HepG2 (cell line): Measurements from ENCODE around the gene MEPCE. TPM values are rescaled to one million over a fixed set of nuclear protein-coding genes. Genes with fewer than 3 reads are reported as not detected.

Source experiments
- ATAD3A ChIP-seq: sonication (generic); formaldehyde crosslinking; IDR thresholded peaks from 2 replicates; pipeline ENCODE4 v1.4.0; 2020; ENCODE audit warnings: missing genetic modification reagents
- BCL6 ChIP-seq: IDR thresholded peaks from 2 replicates; pipeline ENCODE4 v1.6.1; 2016; ENCODE audit warnings: missing genetic modification reagents, missing compliant biosample characterization
- DMAP1 ChIP-seq: IDR thresholded peaks from 2 replicates; pipeline ENCODE4 v1.6.1; 2016
- FOSL1 ChIP-seq: sonication (generic); formaldehyde crosslinking; IDR thresholded peaks from 2 replicates; pipeline ENCODE4 v1.9.0; 2021; ENCODE audit warnings: missing genetic modification reagents, borderline replicate concordance
- GTF2F1 ChIP-seq: fragments of 150-350 bp; IDR thresholded peaks from 2 replicates; pipeline ENCODE4 v1.6.1; 2014; ENCODE audit warnings: low read length
- MAFG ChIP-seq: sonication (generic); formaldehyde crosslinking; IDR thresholded peaks from 2 replicates; pipeline ENCODE4 v1.5.1; 2020; ENCODE audit warnings: mild to moderate bottlenecking, missing genetic modification reagents
- MTERF4 ChIP-seq: sonication (generic); formaldehyde crosslinking; IDR thresholded peaks from 2 replicates; pipeline ENCODE4 v1.8.0; 2023; ENCODE audit warnings: mild to moderate bottlenecking, missing genetic modification reagents
- TCF7 ChIP-seq: sonication (generic); IDR thresholded peaks from 2 replicates; pipeline ENCODE4 v1.6.1; 2016; ENCODE audit warnings: antibody characterized with exemption, low read depth
- WIZ ChIP-seq: sonication (generic); formaldehyde crosslinking; IDR thresholded peaks from 2 replicates; pipeline ENCODE4 v1.5.1; 2020; ENCODE audit warnings: mild to moderate bottlenecking, missing genetic modification reagents
- ZFP62 ChIP-seq: sonication (generic); formaldehyde crosslinking; IDR thresholded peaks from 2 replicates; pipeline ENCODE4 v1.4.0; 2020; ENCODE audit warnings: missing genetic modification reagents
- ZNF205 ChIP-seq: IDR thresholded peaks from 2 replicates; pipeline ENCODE4 v1.6.1; 2018; ENCODE audit warnings: missing biosample characterization, missing genetic modification reagents
- ZNF496 ChIP-seq: sonication (generic); formaldehyde crosslinking; IDR thresholded peaks from 2 replicates; pipeline ENCODE4 v1.8.1; 2023; ENCODE audit warnings: mild to moderate bottlenecking, moderate library complexity, missing genetic modification reagents; ENCODE audit not compliant: insufficient replicate concordance
- ZNF639 ChIP-seq: conservative IDR thresholded peaks from 2 replicates; pipeline ENCODE4 v1.6.1; 2018; ENCODE audit warnings: missing genetic modification reagents
- ZNF773 ChIP-seq: sonication (generic); formaldehyde crosslinking; IDR thresholded peaks from 2 replicates; pipeline ENCODE4 v1.4.0; 2020; ENCODE audit warnings: missing genetic modification reagents, borderline replicate concordance
- ZSCAN25 ChIP-seq: sonication (generic); formaldehyde crosslinking; IDR thresholded peaks from 2 replicates; pipeline ENCODE4 v1.8.0; 2022; ENCODE audit warnings: mild to moderate bottlenecking, missing genetic modification reagents
- polyA plus RNA-seq, 8 experiments: library from polyadenylated mRNA; depleted of rRNA in 3 of 8; stranded (reverse) in 7 of 8; unstranded in 1 of 8; fragments of >200 nt; fragmentation: Illumina TruSeq in 4 of 8; extraction: Trizol in 4 of 8; gene quantifications; 2 replicates each; pipeline versions ENCODE4 v1.2.1 to v1.2.3, GENCODE V29; 2011 to 2016; ENCODE audit warnings: low read depth in 4 of 8, missing spikeins in 1 of 8, mixed read lengths in 1 of 8; ENCODE audit not compliant: insufficient read depth in 1 of 8
- total RNA-seq, 5 experiments: library from RNA; depleted of rRNA; stranded (reverse); fragments of >200 nt; fragmentation: Illumina TruSeq; extraction: Trizol; gene quantifications; 2 replicates each; pipeline ENCODE4 v1.2.3, GENCODE V29; 2016; ENCODE audit warnings: low read depth in 1 of 5
- TF ChIP-seq, protein P1 (sequence below): sonication (generic); formaldehyde crosslinking; IDR thresholded peaks from 2 replicates; pipeline ENCODE4 v1.8.1; 2023; ENCODE audit warnings: mild to moderate bottlenecking, moderate library complexity, missing genetic modification reagents
- TF ChIP-seq, protein P2 (sequence below), 2 experiments: sonication (generic) in 1 of 2; formaldehyde crosslinking in 1 of 2; IDR thresholded peaks; 2 replicates each; pipeline versions ENCODE4 v1.6.1 to v1.9.0; 2014 to 2022; ENCODE audit warnings: antibody characterized with exemption in 1 of 2, borderline replicate concordance in 1 of 2, inconsistent platforms in 1 of 2, low read depth in 1 of 2, missing genetic modification reagents in 1 of 2
- TF ChIP-seq, protein P3 (sequence below): sonication (generic); formaldehyde crosslinking; conservative IDR thresholded peaks from 2 replicates; pipeline ENCODE4 v1.8.0; 2022; ENCODE audit warnings: missing genetic modification reagents

MEPCE gene
- total and polyA plus RNA-seq, 2 of the 13 experiments (the other 11 are each of a cell fraction or from before 2014, with no cell fraction given), result 12.3 to 26.0 TPM

GRCh38 chr7:100429637-100430492, at the start of gene MEPCE (continued):
- TF ChIP-seq ATAD3A (CRISPR knock-in tag), result no peak
- no peak for TF ChIP-seq WIZ (CRISPR knock-in tag)
- TF ChIP-seq BCL6 (CRISPR knock-in tag), result no peak
- TF ChIP-seq TCF7, result no peak
- no peak for TF ChIP-seq GTF2F1
- TF ChIP-seq ZNF773 (CRISPR knock-in tag), result peak; percentile 23; the same call in 1 of the 2 replicates
- TF ChIP-seq ZSCAN25 (CRISPR knock-in tag), result no peak
- TF ChIP-seq, protein P1, sequence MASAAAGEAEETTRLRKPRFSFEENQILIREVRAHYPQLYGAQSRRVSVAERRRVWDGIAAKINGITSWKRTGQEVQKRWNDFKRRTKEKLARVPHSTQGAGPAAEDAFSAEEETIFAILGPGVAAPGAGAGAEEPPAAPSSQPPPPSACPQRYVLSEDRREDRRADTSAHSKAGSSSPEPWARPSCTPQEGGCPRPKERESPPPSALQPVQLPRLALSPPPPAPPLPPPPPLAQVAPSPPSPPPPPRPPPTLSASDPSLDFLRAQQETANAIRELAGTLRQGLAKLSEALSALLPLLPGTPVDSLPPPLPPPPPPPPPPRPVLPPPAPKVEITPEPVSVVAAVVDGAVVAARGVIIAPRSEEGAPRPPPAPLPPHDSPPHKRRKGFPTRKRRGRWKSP (CRISPR knock-in tag), result no peak
- TF ChIP-seq ZNF205, result no peak; the same call in 1 of the 2 replicates
- TF ChIP-seq MAFG (CRISPR knock-in tag), result no peak
- TF ChIP-seq MTERF4 (CRISPR knock-in tag), result peak; percentile 93
- TF ChIP-seq, protein P2, sequence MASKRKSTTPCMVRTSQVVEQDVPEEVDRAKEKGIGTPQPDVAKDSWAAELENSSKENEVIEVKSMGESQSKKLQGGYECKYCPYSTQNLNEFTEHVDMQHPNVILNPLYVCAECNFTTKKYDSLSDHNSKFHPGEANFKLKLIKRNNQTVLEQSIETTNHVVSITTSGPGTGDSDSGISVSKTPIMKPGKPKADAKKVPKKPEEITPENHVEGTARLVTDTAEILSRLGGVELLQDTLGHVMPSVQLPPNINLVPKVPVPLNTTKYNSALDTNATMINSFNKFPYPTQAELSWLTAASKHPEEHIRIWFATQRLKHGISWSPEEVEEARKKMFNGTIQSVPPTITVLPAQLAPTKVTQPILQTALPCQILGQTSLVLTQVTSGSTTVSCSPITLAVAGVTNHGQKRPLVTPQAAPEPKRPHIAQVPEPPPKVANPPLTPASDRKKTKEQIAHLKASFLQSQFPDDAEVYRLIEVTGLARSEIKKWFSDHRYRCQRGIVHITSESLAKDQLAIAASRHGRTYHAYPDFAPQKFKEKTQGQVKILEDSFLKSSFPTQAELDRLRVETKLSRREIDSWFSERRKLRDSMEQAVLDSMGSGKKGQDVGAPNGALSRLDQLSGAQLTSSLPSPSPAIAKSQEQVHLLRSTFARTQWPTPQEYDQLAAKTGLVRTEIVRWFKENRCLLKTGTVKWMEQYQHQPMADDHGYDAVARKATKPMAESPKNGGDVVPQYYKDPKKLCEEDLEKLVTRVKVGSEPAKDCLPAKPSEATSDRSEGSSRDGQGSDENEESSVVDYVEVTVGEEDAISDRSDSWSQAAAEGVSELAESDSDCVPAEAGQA (IDR thresholded peaks at IDR 0.05; ENCODE audit: low read depth), result no peak
- TF ChIP-seq, protein P2 (CRISPR knock-in tag; IDR thresholded peaks at IDR 0.05; ENCODE audit: borderline replicate concordance), result peak; percentile 48; the same call in 1 of the 2 replicates
- peak; percentile 58; the same call in 1 of the 2 replicates for TF ChIP-seq ZNF639 (CRISPR knock-in tag)
- TF ChIP-seq DMAP1 (CRISPR knock-in tag), result no peak; the same call in 1 of the 2 replicates
- TF ChIP-seq, protein P3, sequence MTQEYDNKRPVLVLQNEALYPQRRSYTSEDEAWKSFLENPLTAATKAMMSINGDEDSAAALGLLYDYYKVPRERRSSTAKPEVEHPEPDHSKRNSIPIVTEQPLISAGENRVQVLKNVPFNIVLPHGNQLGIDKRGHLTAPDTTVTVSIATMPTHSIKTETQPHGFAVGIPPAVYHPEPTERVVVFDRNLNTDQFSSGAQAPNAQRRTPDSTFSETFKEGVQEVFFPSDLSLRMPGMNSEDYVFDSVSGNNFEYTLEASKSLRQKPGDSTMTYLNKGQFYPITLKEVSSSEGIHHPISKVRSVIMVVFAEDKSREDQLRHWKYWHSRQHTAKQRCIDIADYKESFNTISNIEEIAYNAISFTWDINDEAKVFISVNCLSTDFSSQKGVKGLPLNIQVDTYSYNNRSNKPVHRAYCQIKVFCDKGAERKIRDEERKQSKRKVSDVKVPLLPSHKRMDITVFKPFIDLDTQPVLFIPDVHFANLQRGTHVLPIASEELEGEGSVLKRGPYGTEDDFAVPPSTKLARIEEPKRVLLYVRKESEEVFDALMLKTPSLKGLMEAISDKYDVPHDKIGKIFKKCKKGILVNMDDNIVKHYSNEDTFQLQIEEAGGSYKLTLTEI (CRISPR knock-in tag), result no peak
- no peak for TF ChIP-seq FOSL1 (CRISPR knock-in tag)
- no peak for TF ChIP-seq ZFP62 (CRISPR knock-in tag)
- no peak for TF ChIP-seq ZNF496
